GM19043 (cell line): ENCODE data around the gene PHLDB2.

ENCODE experiments used
- ATAC-seq: cut with Tn5 transposase; IDR thresholded peaks from one replicate; pipeline ENCODE4 v1.9.1; 2021; ENCODE audit warnings: low read depth; ENCODE audit not compliant: unreplicated experiment

PHLDB2 gene

GRCh38 chr3:112012205-112012992, 153.3 kb downstream of the PHLDB2 start:
- ATAC-seq: no peak

- peak; percentile 74 for ATAC-seq
Observed at GRCh38 chr3:112013058-112013783, 154.2 kb downstream of the PHLDB2 start.

- peak; percentile 28 for ATAC-seq
Observed at GRCh38 chr3:112013784-112014143, 154.7 kb downstream of the PHLDB2 start.

- no peak for ATAC-seq
Observed at GRCh38 chr3:112017091-112017490, 158.0 kb downstream of the PHLDB2 start.

GRCh38 chr3:112018712-112019111, 159.6 kb downstream of the PHLDB2 start:
- ATAC-seq: no peak

GRCh38 chr3:112019716-112020115, 160.7 kb downstream of the PHLDB2 start:
- no peak for ATAC-seq

GRCh38 chr3:112020674-112021085, 161.6 kb downstream of the PHLDB2 start:
- ATAC-seq: no peak
